HEK293 (cell line): ENCODE data around the gene TARBP1.

ENCODE experiments used
- CTCF ChIA-PET: fragments of 350-600 bp; formaldehyde crosslinking; extraction: SDS; loops from one replicate; lab custom pipeline; 2021; ENCODE audit warnings: antibody characterized with exemption; lab: Yijun Ruan, JAX
- POLR2A ChIA-PET: fragments of 300-600 bp; formaldehyde crosslinking; extraction: SDS; loops from one replicate; lab custom pipeline; 2020; ENCODE audit warnings: antibody characterized with exemption, inconsistent platforms; lab: Yijun Ruan, JAX
- H3K27ac ChIP-seq: fragments of 200-500 bp; sonication (Bioruptor generic); 2 replicates; pipeline ENCODE4 v1.5.1; 2014; ENCODE audit warnings: low read depth, low read length, control low read depth, inconsistent platforms; ENCODE audit errors: extremely low read depth
- H3K36me3 ChIP-seq, 2 experiments: fragments of 200-500 bp in 1 of 2; sonication (Bioruptor generic) in 1 of 2; 1 replicate in 1 of 2; 2 replicates in 1 of 2; pipeline ENCODE4 v1.5.1; 2014 to 2017; ENCODE audit warnings: inconsistent platforms in 2 of 2, low read length in 2 of 2; ENCODE audit not compliant: control insufficient read depth in 2 of 2, insufficient read depth in 1 of 2
- H3K4me1 ChIP-seq: fragments of 200-500 bp; sonication (Bioruptor generic); 2 replicates; pipeline ENCODE4 v1.5.1; 2014; ENCODE audit warnings: mild to moderate bottlenecking, low read length, inconsistent platforms; ENCODE audit not compliant: control insufficient read depth, insufficient read depth
- H3K4me3 ChIP-seq: 2 replicates; pipeline ENCODE4 v1.5.1; 2011; ENCODE audit warnings: low read depth, mild to moderate bottlenecking, control low read depth, low read length, moderate library complexity
- H3K9me3 ChIP-seq: fragments of 200-500 bp; sonication (Bioruptor generic); 2 replicates; pipeline ENCODE4 v1.5.1; 2014; ENCODE audit warnings: low read depth, low read length, inconsistent platforms; ENCODE audit not compliant: control insufficient read depth, insufficient read depth
- CTCF ChIP-seq: fragments of 450-650 bp; formaldehyde crosslinking; IDR thresholded peaks from 2 replicates; pipeline ENCODE4 v1.5.1; 2016; ENCODE audit warnings: missing biosample characterization, missing genetic modification characterization
- FEZF1 ChIP-seq: fragments of 450-650 bp; formaldehyde crosslinking; IDR thresholded peaks from 2 replicates; pipeline ENCODE4 v1.5.1; 2016; ENCODE audit warnings: missing biosample characterization, missing genetic modification characterization
- GLIS1 ChIP-seq: fragments of 450-650 bp; formaldehyde crosslinking; IDR thresholded peaks from 2 replicates; pipeline ENCODE4 v1.5.1; 2016; ENCODE audit warnings: missing biosample characterization, missing genetic modification characterization
- KLF10 ChIP-seq: fragments of 450-650 bp; IDR thresholded peaks from 2 replicates; pipeline ENCODE4 v1.5.1; 2018; ENCODE audit warnings: missing biosample characterization, mild to moderate bottlenecking, missing genetic modification characterization
- MEIS1 ChIP-seq: sonication (generic); formaldehyde crosslinking; IDR thresholded peaks from 2 replicates; pipeline ENCODE4 v1.8.1; 2022; ENCODE audit warnings: missing genetic modification reagents, mild to moderate bottlenecking, borderline replicate concordance
- OVOL3 ChIP-seq: fragments of 450-650 bp; formaldehyde crosslinking; IDR thresholded peaks from 2 replicates; pipeline ENCODE4 v1.5.1; 2016; ENCODE audit warnings: missing biosample characterization, missing genetic modification characterization
- PATZ1 ChIP-seq: fragments of 450-650 bp; formaldehyde crosslinking; IDR thresholded peaks from 2 replicates; pipeline ENCODE4 v1.5.1; 2016; ENCODE audit warnings: missing biosample characterization, missing genetic modification characterization
- PRDM6 ChIP-seq: fragments of 450-650 bp; formaldehyde crosslinking; IDR thresholded peaks from 2 replicates; pipeline ENCODE4 v1.5.1; 2017; ENCODE audit warnings: missing biosample characterization, missing genetic modification characterization
- SCRT2 ChIP-seq: fragments of 450-650 bp; formaldehyde crosslinking; IDR thresholded peaks from 2 replicates; pipeline ENCODE4 v1.5.1; 2016; ENCODE audit warnings: missing biosample characterization, missing genetic modification characterization
- ZBTB7A ChIP-seq: fragments of 450-650 bp; formaldehyde crosslinking; IDR thresholded peaks from 2 replicates; pipeline ENCODE4 v1.5.1; 2016; ENCODE audit warnings: low read depth, missing biosample characterization, missing genetic modification characterization
- ZNF132 ChIP-seq: fragments of 450-650 bp; formaldehyde crosslinking; IDR thresholded peaks from 2 replicates; pipeline ENCODE4 v1.5.1; 2017; ENCODE audit warnings: missing biosample characterization, missing genetic modification characterization, borderline replicate concordance
- ZNF146 ChIP-seq: fragments of 450-650 bp; formaldehyde crosslinking; IDR thresholded peaks from 2 replicates; pipeline ENCODE4 v1.5.1; 2016; ENCODE audit warnings: missing biosample characterization, missing genetic modification characterization
- ZNF280D ChIP-seq: fragments of 450-650 bp; formaldehyde crosslinking; IDR thresholded peaks from 2 replicates; pipeline ENCODE4 v1.5.1; 2016; ENCODE audit warnings: missing biosample characterization, missing genetic modification characterization
- ZNF350 ChIP-seq: fragments of 450-650 bp; formaldehyde crosslinking; IDR thresholded peaks from 2 replicates; pipeline ENCODE4 v1.5.0; 2017; ENCODE audit warnings: missing biosample characterization, mild to moderate bottlenecking, missing genetic modification characterization
- ZNF394 ChIP-seq: fragments of 450-650 bp; formaldehyde crosslinking; IDR thresholded peaks from 2 replicates; pipeline ENCODE4 v1.5.1; 2016; ENCODE audit warnings: missing biosample characterization, missing genetic modification characterization, mild to moderate bottlenecking, moderate library complexity, borderline replicate concordance
- ZNF530 ChIP-seq: fragments of 450-650 bp; formaldehyde crosslinking; IDR thresholded peaks from 2 replicates; pipeline ENCODE4 v1.5.1; 2016; ENCODE audit warnings: low read depth, missing biosample characterization, missing genetic modification characterization
- ZNF571 ChIP-seq: fragments of 450-650 bp; formaldehyde crosslinking; IDR thresholded peaks from 2 replicates; pipeline ENCODE4 v1.5.0; 2017; ENCODE audit warnings: missing biosample characterization, missing genetic modification characterization
- ZNF585B ChIP-seq: fragments of 450-650 bp; formaldehyde crosslinking; IDR thresholded peaks from 2 replicates; pipeline ENCODE4 v1.5.1; 2016; ENCODE audit warnings: missing biosample characterization, missing genetic modification characterization
- ZNF600 ChIP-seq: fragments of 450-650 bp; formaldehyde crosslinking; IDR thresholded peaks from 2 replicates; pipeline ENCODE4 v1.5.1; 2016; ENCODE audit warnings: missing biosample characterization, missing genetic modification characterization
- ZNF621 ChIP-seq: fragments of 450-650 bp; formaldehyde crosslinking; IDR thresholded peaks from 2 replicates; pipeline ENCODE4 v1.5.1; 2017; ENCODE audit warnings: missing biosample characterization, missing genetic modification characterization
- ZNF677 ChIP-seq: fragments of 450-650 bp; IDR thresholded peaks from 2 replicates; pipeline ENCODE4 v1.5.0; 2018; ENCODE audit warnings: missing biosample characterization, mild to moderate bottlenecking, missing genetic modification characterization, moderate library complexity
- ZNF704 ChIP-seq: fragments of 450-650 bp; formaldehyde crosslinking; IDR thresholded peaks from 2 replicates; pipeline ENCODE4 v1.5.1; 2016; ENCODE audit warnings: missing biosample characterization, missing genetic modification characterization
- ZNF768 ChIP-seq: fragments of 450-650 bp; formaldehyde crosslinking; IDR thresholded peaks from 2 replicates; pipeline ENCODE4 v1.5.1; 2018; ENCODE audit warnings: missing biosample characterization, mild to moderate bottlenecking, missing genetic modification characterization
- ZNF843 ChIP-seq: fragments of 450-650 bp; formaldehyde crosslinking; IDR thresholded peaks from 2 replicates; pipeline ENCODE4 v1.5.1; 2016; ENCODE audit warnings: missing biosample characterization, missing genetic modification characterization
- ZSCAN16 ChIP-seq: fragments of 450-650 bp; formaldehyde crosslinking; IDR thresholded peaks from 2 replicates; pipeline ENCODE4 v1.5.1; 2016; ENCODE audit warnings: missing biosample characterization, missing genetic modification characterization
- ZSCAN23 ChIP-seq: fragments of 450-650 bp; formaldehyde crosslinking; IDR thresholded peaks from 2 replicates; pipeline ENCODE4 v1.5.1; 2016; ENCODE audit warnings: missing biosample characterization, missing genetic modification characterization

The TARBP1 gene

GRCh38 chr1:234460652-234461051 is 18.3 kb downstream of the TARBP1 start:
- H3K27ac ChIP-seq: no peak overlapping the region
- H3K36me3 ChIP-seq: peaks cover 46 to 64% of the 10 kb centered on the region in 2 experiments
- CTCF ChIA-PET: no interaction called here
- peak; percentile 96 for TF ChIP-seq ZNF146 (tag by site-specific recombination)
- no peak for TF ChIP-seq ZNF530 (tag by site-specific recombination)
- no peaks in the 10 kb centered on the region for H3K9me3 ChIP-seq
- no peak overlapping the region for H3K4me3 ChIP-seq
- POLR2A ChIA-PET: no interaction called here
- peaks cover 11% of the 10 kb centered on the region for H3K4me1 ChIP-seq

GRCh38 chr1:234458352-234459017 is 20.5 kb downstream of the TARBP1 start:
- no peak overlapping the region for H3K4me3 ChIP-seq
- ChIA-PET CTCF (interaction anchor here (0.6 to 1.2 kb wide), 3 partner anchors 9 to 752 kb away, joined by 3 to 4 read pairs (median 3); no protein-coding TSS in a partner anchor), POLR2A (no interaction called here)
- H3K4me1 ChIP-seq: peaks cover 11% of the 10 kb centered on the region
- H3K36me3 ChIP-seq: peaks cover 41 to 73% of the 10 kb centered on the region in 2 experiments
- H3K9me3 ChIP-seq: no peaks in the 10 kb centered on the region
- peak overlapping the region; percentile 68 for H3K27ac ChIP-seq
- TF ChIP-seq FEZF1 (tag by site-specific recombination) (no peak), ZNF704 (tag by site-specific recombination) (no peak), ZNF621 (tag by site-specific recombination) (no peak), ZNF677 (no peak), ZNF600 (tag by site-specific recombination) (no peak), PATZ1 (0 out of 2 replicates have a peak, but pooled peaks have one; percentile 35), KLF10 (tag by site-specific recombination) (no peak), ZNF843 (tag by site-specific recombination) (no peak), ZNF585B (no peak), ZSCAN16 (tag by site-specific recombination) (no peak), MEIS1 (no peak), ZNF571 (tag by site-specific recombination) (no peak), GLIS1 (tag by site-specific recombination) (peak; percentile 84), OVOL3 (tag by site-specific recombination) (no peak), SCRT2 (tag by site-specific recombination) (peak; percentile 64), ZNF350 (tag by site-specific recombination) (no peak), ZNF768 (tag by site-specific recombination) (no peak), ZBTB7A (tag by site-specific recombination) (no peak), ZSCAN23 (tag by site-specific recombination) (no peak), PRDM6 (tag by site-specific recombination) (peak; percentile 67), ZNF132 (tag by site-specific recombination) (no peak), ZNF394 (tag by site-specific recombination) (no peak), CTCF (tag by site-specific recombination) (no peak), ZNF280D (tag by site-specific recombination) (no peak)
